GM19043 (cell line): ENCODE data around the gene KRT14.
"Not testable (repeated sequence)": the region's sequence is repeated elsewhere in the genome, so short reads cannot be mapped to it uniquely, and the experiment has no call there.

Experiments used
- ATAC-seq: cut with Tn5 transposase; IDR thresholded peaks from one replicate; pipeline ENCODE4 v1.9.1; 2021; ENCODE audit warnings: low read depth; ENCODE audit not compliant: unreplicated experiment

KRT14 gene

DNA sequence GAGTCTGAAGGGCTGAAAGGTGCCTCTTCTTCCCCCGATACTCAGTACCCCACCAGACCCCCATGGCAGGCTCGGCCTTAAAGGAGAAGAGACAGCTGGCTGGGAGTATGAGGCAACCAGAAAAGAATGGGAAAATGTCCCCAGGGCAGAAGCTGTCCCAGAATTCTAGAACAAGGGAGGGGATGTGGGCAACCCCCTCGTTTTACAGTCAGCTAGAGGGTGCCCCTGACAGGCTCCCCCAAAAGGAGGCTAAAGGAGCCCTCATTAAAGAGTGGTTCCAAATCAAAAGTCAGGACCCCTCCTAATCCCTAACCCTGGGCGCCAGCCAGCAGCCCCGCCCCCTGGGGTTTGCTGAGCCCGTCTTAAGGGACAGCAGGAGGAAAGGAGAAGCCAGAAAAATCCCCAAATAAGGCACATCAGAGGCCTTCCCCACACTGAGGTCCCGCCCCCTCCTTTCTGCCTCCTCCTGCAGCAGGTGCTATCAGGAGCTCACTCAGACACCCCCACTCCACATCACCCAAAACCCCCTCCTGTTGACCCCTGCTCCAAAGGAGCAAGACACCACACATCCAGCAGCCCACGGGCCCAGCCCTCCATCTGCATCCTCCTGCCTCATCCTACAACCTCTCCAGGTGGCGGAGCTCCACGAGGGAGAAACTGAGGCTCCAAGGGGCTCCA is 36.6 kb upstream of the KRT14 start:
- not testable (repeated sequence) for ATAC-seq

DNA sequence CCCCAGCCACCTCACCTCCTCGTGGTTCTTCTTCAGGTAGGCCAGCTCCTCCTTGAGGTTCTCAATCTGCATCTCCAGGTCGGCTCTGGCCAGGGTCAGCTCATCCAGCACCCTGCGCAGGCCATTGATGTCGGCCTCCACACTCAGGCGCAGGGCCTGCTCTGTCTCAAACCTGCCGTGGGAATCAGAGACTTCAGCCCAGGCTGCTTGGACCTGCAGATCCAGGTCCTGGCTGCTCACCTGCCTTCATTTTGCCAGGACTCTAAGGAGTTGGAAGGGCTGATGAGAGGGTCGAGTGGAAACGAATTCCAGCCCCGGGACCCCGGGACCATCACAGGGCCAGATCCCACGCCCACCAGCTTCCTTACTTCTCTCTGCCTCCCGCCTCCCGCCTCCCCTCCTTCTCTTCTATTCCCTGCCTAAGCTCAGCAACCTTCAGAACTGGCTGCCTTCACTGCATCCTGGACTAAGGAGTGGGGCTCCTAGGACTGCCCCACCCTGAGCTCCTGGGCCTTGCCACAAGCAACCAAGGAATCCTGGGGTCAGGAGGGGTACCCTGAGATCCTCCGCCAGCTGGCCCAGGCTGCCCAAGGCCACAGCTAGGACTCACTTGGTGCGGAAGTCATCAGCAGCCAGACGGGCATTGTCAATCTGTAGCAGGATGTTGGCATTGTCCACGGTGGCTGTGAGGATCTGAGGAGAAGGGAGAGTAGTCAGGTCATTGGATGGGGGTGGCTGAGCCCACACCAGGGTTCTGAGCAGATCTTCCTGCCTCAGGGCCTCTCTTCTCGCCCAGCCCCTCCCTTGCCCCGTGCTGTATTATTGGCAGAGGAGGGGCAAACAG is 35.9 kb upstream of the KRT14 start:
- ATAC-seq, result not testable (repeated sequence)

DNA sequence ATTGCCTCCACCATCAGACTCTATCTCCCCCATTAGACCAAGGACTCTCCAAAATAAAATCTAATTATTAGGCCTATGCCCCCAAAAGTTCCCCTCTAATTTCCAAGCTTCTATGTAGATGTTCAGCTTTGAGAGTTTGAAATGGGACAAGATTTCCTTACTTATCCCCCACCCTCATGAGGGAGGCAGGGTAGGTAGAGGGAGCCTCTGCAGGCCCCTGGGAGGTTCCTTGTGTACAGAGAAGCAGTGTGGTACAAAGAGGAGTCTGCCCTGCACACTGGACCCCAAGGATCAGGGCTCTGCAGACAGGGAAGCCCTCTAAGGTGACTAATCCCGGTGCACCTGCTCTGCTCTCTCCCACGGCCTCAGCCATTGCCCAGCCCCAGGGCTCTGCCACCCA is 35.2 kb upstream of the KRT14 start:
- no peak for ATAC-seq

DNA sequence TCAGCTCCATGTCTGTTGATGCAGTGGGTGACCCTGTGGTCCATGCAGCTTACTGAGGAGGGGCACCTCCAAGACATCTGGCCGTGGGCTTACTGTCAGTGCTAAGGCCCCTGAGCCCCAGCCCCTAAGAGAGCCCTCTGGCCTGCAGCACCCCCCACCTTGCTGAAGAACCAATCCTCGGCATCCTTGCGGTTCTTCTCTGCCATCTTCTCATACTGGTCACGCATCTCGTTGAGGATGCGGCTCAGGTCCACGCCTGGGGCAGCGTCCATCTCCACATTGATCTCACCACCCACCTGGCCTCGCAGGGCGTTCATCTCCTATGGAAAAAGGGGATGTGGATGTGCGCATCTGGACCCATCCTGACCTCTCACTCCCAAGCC is 34.7 kb upstream of the KRT14 start:
- not testable (repeated sequence) for ATAC-seq

DNA sequence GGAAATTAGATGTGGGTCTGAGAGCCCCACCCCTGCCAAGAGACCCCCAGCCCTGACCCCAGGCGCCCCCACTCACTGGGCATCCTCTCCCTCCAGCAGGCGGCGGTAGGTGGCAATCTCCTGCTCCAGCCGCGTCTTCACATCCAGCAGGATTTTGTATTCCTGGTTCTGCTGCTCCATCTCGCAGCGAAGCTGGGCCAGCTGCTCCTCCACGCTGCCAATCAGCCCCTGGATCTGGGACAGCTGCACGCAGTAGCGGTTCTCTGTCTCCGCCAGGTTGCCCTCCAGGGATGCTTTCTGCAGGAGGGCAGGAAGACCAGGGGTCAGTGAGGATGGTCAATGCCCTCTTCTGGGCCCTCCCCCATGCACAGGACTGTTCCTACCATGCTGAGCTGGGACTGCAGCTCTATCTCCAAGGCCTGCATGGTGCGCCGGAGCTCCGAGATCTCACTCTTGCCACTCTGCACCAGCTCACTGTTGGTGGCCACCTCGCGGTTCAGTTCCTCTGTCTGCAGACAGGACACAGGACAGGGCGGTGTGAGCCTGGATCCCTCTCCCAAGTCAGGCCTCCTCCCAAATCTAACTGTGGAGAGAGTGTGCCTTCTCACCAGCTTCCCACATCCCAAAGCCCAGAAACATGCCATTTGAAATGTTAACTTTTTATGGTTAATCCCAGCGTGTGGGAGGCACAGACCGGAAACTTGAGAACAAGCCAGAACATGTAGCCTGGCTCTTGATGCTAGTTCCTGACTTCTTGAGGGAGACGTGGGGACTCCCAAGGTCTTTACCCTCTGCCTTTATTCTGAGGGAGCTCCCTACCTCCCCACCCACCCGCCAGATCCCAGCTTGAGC is 34.1 kb upstream of the KRT14 start:
- ATAC-seq, result no peak

DNA sequence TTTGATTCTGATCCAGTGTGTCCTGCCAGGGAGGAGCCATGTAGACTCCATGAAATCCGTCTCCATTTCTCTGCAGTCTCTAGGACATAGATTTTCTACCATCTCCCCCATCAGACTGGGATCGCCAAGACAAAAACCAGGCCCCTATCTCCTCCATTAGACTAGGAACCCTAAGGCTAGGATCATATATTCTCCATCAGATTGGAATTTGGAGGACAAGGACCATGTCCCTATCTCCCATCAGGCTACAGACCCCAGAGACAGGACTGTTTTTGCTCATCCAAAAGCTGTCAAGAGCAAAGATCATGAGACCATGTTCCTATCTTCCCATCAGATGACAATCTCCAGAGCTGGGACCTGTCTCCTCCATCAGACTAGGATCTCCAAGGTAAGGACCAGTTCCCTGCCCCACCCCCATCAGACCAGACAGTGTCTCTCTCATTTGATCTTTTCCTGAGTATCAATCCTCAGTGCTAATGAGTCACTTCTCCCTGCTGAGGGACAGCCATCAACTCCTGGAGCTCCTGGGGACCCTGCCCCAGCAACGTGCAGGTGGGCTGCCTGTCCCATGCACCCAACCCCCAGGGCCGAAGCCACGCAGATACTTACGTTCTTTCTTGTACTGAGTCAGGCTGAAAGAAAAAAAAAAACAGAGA is 33.4 kb upstream of the KRT14 start:
- ATAC-seq, result not testable (repeated sequence)

DNA sequence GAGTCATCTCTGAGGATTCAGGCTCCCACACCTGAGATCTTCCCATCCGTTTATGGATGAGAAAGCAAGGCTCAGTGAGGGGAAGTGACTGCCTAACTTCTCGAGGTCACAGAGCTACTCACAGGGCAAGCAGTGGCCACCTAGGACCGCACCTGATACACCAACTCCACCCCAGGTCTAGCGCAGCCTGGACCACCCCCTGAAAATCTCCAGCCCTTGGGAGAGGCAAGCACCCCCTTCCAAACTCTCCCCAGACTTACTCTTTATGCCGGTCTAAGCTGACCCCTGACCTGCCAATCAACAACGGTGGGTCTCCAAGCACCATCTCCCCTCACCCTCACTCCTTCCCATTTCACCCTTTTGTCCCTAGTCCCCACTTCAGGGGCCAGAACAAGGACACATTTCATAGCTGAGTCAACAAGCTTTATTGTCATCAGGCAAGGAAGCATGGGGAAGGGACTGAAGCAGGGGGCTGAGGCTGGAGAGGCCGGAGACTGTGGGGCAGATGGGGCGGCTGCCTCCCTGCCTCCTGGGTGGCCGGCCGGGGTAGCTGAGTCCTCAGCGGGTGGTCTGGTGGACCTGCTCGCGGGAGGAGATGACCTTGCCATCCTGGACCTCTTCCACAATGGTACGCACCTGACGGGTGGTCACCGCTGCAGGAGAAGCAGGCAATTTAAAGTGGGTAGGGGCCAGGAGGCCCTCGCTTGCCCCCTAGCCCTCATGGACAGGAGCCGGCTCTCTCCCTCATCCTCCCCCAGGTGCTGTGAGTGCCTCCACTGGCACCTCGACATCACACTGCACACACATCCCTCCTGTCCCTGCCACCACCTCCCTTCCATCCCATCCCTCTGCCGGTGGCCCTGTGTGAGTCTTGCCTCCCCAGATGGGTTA is 32.6 kb upstream of the KRT14 start:
- ATAC-seq, result no peak

DNA sequence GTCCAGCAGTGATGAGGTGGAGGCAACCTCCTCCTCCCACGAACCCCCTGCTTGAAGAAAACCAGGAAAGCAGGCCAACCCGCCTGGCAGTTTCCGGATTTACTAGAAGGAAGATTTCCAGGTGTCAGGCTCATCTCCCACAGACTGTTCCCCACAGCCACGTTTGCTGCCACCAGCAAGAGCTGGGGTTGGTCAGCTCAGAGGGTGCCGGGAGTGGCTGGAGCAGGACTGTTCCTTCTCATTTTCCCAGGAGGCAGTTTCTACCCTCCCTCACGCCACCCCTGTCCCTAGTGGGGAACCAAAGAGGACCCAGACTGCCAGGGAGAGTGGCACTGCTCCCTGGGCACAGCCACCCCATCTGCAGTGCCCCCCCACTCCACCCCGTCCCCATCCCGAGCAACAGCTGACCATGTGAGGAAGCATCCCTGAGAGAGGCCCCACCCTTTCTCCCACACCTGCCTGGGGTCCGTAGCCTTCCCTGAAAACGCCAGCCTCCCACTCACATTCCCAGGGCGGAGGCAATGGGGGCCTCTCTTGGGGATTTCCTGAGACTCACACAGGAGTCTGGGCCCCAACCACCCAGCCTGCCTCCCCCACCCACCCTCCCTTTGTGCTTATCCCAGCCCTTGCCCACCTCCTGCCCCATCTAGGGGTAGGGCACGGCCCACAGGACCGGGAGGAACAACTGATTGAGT is 31.8 kb upstream of the KRT14 start:
- no peak for ATAC-seq

DNA sequence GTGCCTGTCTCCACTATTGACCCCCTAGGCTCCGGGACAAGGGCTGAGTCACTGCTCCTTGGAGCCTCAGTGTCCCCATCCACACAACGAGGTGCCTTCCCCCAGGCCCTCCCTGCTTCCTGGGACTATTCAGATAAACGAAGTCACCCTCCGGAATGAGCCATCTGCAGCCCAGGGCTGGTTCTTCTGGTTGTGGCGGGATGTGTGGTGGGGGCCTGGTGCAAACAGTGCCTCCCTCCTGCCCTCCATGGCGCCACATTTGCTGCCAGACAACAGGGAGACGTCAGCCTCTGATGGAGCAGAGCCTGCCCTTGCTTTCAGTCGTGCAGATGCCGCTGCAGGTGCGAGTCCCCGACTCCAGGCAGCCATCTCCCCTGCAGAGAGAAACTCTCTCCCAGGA is 31.0 kb upstream of the KRT14 start:
- ATAC-seq, result no peak

DNA sequence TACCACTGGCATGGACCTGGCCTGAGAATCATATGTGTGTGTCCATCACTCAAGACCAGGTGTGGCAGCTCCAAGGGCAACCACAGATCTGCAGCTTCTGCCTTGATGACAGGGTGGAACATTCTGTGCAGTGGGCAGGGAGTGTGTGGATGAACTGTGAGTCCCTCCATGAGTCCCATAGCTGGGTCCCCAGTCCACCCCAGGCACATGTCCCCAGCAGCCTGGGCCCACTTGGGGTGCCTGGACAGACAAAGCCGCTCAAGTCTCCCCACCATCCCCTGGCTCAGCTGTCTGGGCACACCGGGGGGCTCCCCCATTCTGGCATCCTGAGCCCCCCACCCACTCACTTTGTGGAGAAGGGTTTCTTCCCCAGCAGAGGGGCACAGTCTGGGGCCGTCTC is 30.4 kb upstream of the KRT14 start:
- no peak for ATAC-seq

DNA sequence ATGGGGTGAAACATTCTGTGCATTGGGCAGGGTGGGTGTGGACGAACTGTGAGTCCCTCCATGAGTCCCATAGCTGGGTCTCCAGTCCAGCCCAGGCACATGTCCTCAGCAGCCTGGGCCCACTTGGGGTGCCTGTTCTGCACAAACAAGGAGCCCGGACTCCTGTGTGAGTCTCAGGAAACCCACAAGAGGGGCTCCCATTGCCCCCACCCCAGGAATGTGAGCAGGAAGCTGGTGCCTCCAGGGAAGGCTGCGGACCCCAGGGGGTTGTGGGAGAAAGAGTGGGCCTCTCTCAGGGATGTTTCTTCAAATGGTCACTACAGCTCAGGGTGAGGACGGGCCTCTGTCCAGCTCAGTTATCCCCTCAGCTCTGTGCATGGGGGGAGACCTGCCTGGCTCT is 29.8 kb upstream of the KRT14 start:
- not testable (repeated sequence) for ATAC-seq

DNA sequence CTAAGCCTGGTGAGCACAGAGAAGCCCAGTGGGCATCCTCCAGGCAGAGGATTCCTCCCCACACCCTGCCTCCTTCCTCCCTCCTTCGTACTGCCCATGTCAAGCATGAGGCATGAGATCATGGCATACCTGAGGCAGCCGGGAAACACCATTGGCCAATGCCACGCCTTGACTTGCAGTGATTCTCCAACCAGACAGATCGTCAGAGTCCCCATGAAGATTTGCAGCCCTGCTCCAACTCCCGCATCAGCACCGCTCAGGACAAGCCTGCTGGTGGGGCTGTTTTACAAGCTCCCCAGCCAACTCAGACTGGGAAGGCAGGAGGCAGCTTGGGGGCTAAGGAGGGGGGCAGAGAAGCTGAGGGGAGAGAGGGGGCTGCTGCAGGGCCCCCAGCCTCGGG is 28.8 kb upstream of the KRT14 start:
- no peak for ATAC-seq

DNA sequence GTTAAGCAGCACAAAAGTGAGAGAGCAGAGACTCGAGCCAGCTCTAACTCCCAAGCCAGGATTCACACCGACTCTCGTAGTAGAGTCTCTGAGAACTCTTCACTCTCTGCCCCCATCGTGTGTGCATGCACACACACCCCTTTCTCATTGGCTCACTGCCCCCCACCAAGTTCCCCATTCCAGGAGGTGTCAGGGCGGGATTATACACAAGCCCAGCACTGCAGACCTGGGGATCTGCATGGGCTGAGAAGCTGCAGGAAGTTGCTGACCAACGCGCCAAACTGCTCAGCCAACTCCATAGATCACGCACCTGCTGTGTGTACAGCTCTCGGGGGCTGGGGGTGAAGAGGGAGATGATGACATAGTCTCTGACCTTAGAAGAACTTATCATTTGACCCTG is 28.1 kb upstream of the KRT14 start:
- ATAC-seq, result not testable (repeated sequence)

DNA sequence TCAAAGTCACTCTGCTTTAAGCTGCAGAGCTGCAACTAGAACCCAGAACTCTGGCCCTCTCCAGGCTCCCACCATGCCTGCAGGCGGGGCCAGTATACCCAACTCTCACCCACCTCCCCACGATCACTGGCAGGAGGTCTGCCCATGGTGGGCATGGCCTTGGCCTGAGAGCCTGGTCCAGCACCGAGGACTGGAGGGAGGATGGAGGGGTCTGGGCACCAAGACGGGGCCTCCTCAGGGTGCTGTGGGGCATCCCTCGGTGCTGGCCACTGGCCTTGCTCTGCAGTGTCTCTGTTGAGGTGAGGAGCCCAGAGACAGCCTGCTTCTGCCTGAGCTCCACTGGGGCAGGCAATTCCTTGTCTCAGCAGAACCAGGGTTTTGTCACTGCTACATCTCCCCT is 27.4 kb upstream of the KRT14 start:
- no peak for ATAC-seq

DNA sequence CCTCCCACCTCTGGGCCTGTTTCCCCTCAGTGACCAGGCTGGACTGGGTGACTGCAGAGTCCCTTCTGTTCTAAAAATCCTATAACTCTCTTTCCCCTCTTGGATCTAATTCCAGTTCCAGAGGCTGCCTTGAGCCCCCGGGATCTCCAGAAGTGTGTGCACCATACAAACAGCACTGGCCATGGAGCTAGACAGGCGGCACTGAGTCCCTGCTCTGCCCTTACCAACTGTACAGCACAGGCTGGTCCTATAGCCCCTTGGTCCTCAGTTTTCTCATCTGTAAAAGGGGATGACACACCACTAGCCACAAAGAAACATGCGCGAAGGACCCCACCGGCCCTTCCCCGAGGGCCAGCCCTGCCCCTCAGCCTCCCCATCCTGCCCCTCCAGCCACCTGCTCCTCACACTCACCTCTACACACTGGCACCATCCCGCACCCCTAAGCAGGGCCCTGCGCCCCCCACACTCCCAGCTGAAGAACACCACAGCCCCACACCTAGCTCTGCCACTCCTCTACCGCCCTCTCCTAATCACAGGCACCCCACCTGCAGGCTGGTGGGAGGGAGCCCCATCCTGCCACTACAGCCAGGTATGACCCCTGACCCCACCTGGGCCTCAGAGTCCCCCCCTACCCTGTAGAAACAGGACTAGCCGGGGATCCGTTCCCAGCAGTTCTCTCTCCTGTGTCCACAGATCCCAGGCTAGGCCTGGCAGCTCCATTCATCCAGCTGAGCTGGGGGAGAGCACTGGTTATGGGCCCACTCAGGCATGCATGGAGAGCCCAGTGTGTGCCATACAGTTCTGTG is 26.8 kb upstream of the KRT14 start:
- no peak for ATAC-seq

DNA sequence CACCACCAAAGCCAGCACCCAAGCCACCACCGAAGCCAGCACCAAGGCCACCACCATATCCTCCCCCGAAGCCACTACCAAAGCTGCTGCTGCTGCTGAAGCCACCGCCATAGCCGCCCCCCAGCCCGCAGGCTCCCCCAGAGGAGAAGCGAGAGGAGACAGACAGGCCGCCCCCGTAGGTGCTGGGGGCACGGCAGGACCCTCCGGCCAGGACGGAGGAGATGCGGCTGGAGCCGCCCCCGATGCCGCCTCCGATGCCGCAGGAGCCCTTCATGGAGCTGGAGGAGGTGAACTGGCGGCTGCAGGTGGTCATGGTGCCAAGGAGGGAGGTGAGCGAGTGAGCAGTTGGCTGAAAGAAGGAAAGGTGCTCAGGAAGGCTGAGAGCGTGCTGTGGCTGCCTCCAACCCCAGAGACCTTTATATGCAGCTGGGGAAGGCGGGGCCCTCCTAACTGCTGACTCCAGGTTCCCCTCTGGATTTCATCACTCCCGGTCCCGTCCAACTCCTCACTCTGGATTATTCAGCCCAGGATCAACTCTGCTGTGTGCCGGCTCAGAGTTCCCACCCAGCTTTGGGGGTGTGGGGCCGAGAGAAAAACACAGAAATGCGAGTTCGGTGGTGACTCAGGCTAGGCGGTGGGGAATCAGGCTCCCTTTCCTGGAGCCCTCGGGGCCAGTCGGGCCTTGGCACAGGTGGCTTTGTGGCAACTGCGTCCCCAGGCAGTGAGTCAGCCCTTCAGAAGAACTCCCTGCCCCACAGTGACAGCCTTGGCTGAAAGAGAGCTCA is 25.9 kb upstream of the KRT14 start, which contains the start of gene KRT16:
KRT16 (minus strand) TSS at position 392 of the 785 bp plus-strand sequence; CDS start at position 313, 79 bp downstream.
- ATAC-seq, result not testable (repeated sequence)

DNA sequence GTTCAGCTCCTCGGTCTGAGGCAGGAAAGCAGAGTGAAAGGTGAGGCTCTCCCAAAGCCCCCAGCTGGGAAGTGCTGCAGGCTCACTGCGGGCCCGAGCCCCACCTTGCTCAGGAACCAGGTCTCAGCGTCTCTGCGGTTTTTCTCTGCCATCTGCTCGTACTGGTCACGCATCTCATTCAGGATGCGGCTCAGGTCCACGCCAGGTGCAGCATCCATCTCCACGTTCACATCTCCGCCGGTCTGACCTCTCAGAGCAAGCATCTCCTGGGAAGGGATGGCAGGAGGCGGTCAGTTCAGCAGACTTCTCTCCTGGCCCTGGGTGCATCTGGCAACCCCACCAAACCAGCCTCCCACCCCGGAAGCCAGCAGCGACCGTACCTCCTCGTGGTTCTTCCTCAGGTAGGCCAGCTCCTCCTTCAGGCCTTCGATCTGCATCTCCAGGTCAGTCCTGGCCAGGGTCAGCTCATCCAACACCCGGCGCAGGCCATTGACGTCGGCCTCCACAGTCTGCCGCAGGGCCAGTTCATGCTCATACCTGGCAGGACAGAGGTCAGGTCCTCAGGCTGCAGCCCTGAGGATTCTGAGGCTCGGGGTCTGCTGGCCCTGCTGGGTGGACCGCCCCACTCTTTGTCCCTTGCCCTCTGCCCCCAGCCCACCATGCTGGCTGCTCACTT is 24.4 kb upstream of the KRT14 start:
- ATAC-seq, result no peak
